Loucy (cell line): ENCODE measurements around the gene ARFGEF3.

Experiments
- H2AFZ ChIP-seq: fragments of 200-600 bp; sonication (generic); 2 replicates; pipeline ENCODE4 v1.6.0; 2016; ENCODE audit warnings: antibody characterized with exemption, mild to moderate bottlenecking, low read length, moderate library complexity
- H3F3A ChIP-seq: fragments of 200-600 bp; 2 replicates; pipeline ENCODE4 v1.6.0; 2016; ENCODE audit warnings: antibody characterized with exemption, low read depth, mild to moderate bottlenecking
- H3K27me3 ChIP-seq: fragments of 200-600 bp; sonication (generic); 2 replicates; pipeline ENCODE4 v1.6.1; 2014; ENCODE audit warnings: low read length, mild to moderate bottlenecking; ENCODE audit not compliant: insufficient read depth, poor library complexity, severe bottlenecking
- H3K36me3 ChIP-seq: fragments of 200-600 bp; sonication (generic); 2 replicates; pipeline ENCODE4 v1.6.1; 2016; ENCODE audit warnings: low read length; ENCODE audit not compliant: insufficient read depth
- H3K4me1 ChIP-seq: fragments of 200-600 bp; sonication (generic); 2 replicates; pipeline ENCODE4 v1.5.1; 2014; ENCODE audit warnings: low read length, mild to moderate bottlenecking; ENCODE audit not compliant: insufficient read depth, poor library complexity, severe bottlenecking
- H3K4me2 ChIP-seq: fragments of 200-600 bp; sonication (generic); 2 replicates; pipeline ENCODE4 v1.6.0; 2014; ENCODE audit warnings: antibody characterized with exemption, low read length, low read depth, mild to moderate bottlenecking; ENCODE audit not compliant: poor library complexity, severe bottlenecking
- H3K4me3 ChIP-seq: fragments of 200-600 bp; sonication (generic); 2 replicates; pipeline ENCODE4 v1.5.1; 2014; ENCODE audit warnings: low read length, mild to moderate bottlenecking, mixed read lengths; ENCODE audit not compliant: poor library complexity, severe bottlenecking
- H3K79me2 ChIP-seq: fragments of 200-600 bp; sonication (generic); 2 replicates; pipeline ENCODE4 v1.6.1; 2014; ENCODE audit warnings: low read length; ENCODE audit not compliant: insufficient read depth
- H3K9ac ChIP-seq: fragments of 200-600 bp; sonication (generic); 2 replicates; pipeline ENCODE4 v1.6.0; 2014; ENCODE audit warnings: mild to moderate bottlenecking, low read depth, low read length, moderate library complexity; ENCODE audit not compliant: poor library complexity, severe bottlenecking
- H3K9me2 ChIP-seq: fragments of 200-600 bp; sonication (generic); replicated peaks from 2 replicates; pipeline ENCODE4 v1.6.1; 2016; ENCODE audit warnings: low read depth, low read length, mixed read lengths
- H3K9me3 ChIP-seq: fragments of 200-600 bp; sonication (generic); 2 replicates; pipeline ENCODE4 v1.6.1; 2014; ENCODE audit warnings: mild to moderate bottlenecking, antibody characterized with exemption, low read length, low read depth; ENCODE audit not compliant: insufficient read depth
- H4K20me1 ChIP-seq: fragments of 200-600 bp; sonication (generic); 2 replicates; pipeline ENCODE4 v1.6.0; 2014; ENCODE audit warnings: antibody characterized with exemption, low read length, mild to moderate bottlenecking; ENCODE audit not compliant: insufficient read depth, poor library complexity, severe bottlenecking
- CTCF ChIP-seq: fragments of 200-600 bp; sonication (generic); conservative IDR thresholded peaks from 2 replicates; pipeline ENCODE4 v1.5.1; 2014; ENCODE audit warnings: mild to moderate bottlenecking, antibody characterized with exemption, low read length
- EZH2phosphoT487 ChIP-seq: fragments of 200-600 bp; IDR thresholded peaks from 2 replicates; pipeline ENCODE4 v1.6.1; 2018; ENCODE audit warnings: antibody characterized with exemption, mild to moderate bottlenecking, moderate library complexity, borderline replicate concordance

ARFGEF3 gene

GRCh38 chr6:138389551-138389950 is 227.8 kb downstream of the ARFGEF3 start:
- no peaks in the 10 kb centered on the region for H3K9me3 ChIP-seq

More at GRCh38 chr6:138389551-138389950, 227.8 kb downstream of the ARFGEF3 start:
- H3K4me1 ChIP-seq = peaks cover 8% of the 10 kb centered on the region
- no peak overlapping the region for H3K9ac ChIP-seq
- no peaks in the 10 kb centered on the region for H3K79me2 ChIP-seq
- H3K4me2 ChIP-seq = no peak overlapping the region
- H3K27me3 ChIP-seq = no peaks in the 10 kb centered on the region
- no peak overlapping the region for H3K4me3 ChIP-seq
- TF ChIP-seq CTCF (no peak), EZH2phosphoT487 (no peak)
- no peak overlapping the region for H2AFZ ChIP-seq
- H3F3A ChIP-seq = no peaks in the 10 kb centered on the region
- H3K36me3 ChIP-seq = no peaks in the 10 kb centered on the region
- H4K20me1 ChIP-seq = no peaks in the 10 kb centered on the region
- no peaks in the 10 kb centered on the region for H3K9me2 ChIP-seq
